Fibroblast of lung (primary cell): ENCODE measurements around the gene ARHGEF16. TPM values are rescaled to one million over a fixed set of nuclear protein-coding genes. Genes with fewer than 3 reads are reported as not detected.

ENCODE experiments used
- DNase-seq, 2 donors: peaks; one replicate each; pipeline versions ENCODE4 v3.0.0 to v3.0.0-alpha.2; 2010; ENCODE audit warnings: low read depth in 2 of 2
- H2AFZ ChIP-seq: 2 replicates; pipeline ENCODE4 v1.5.1; 2012; ENCODE audit warnings: low read length, control low read depth, inconsistent platforms
- H3K27ac ChIP-seq: 2 replicates; pipeline ENCODE4 v1.5.1; 2011; ENCODE audit warnings: low read length, control low read depth; ENCODE audit not compliant: insufficient read depth
- H3K27me3 ChIP-seq: 2 replicates; pipeline ENCODE4 v1.5.1; 2011; ENCODE audit warnings: mild to moderate bottlenecking, low read length; ENCODE audit not compliant: control insufficient read depth, insufficient read depth
- H3K36me3 ChIP-seq: 2 replicates; pipeline ENCODE4 v1.5.1; 2011; ENCODE audit warnings: low read length; ENCODE audit not compliant: control insufficient read depth, insufficient read depth
- H3K4me1 ChIP-seq: 2 replicates; pipeline ENCODE4 v1.5.1; 2011; ENCODE audit warnings: low read length; ENCODE audit not compliant: control insufficient read depth, insufficient read depth; ENCODE audit errors: extremely low read depth
- H3K4me2 ChIP-seq: 2 replicates; pipeline ENCODE4 v1.5.1; 2011; ENCODE audit warnings: low read length, control low read depth; ENCODE audit not compliant: insufficient read depth; ENCODE audit errors: extremely low read depth
- H3K4me3 ChIP-seq, 4 experiments: fragments of 200-600 bp in 1 of 4; sonication (generic) in 1 of 4; replicated peaks in 1 of 4; 2 replicates each; pipeline ENCODE4 v1.5.1; 2011 to 2016; ENCODE audit warnings: low read length in 4 of 4, low read depth in 3 of 4, mild to moderate bottlenecking in 3 of 4, control low read depth in 2 of 4, inconsistent platforms in 1 of 4, mixed read lengths in 1 of 4; ENCODE audit not compliant: insufficient read depth in 1 of 4; ENCODE audit errors: control extremely low read depth in 1 of 4
- H3K79me2 ChIP-seq: 2 replicates; pipeline ENCODE4 v1.5.1; 2012; ENCODE audit warnings: mild to moderate bottlenecking, low read length, inconsistent platforms; ENCODE audit not compliant: control insufficient read depth, insufficient read depth
- H3K9ac ChIP-seq: 2 replicates; pipeline ENCODE4 v1.5.1; 2011; ENCODE audit warnings: mild to moderate bottlenecking, low read length, control low read depth; ENCODE audit not compliant: insufficient read depth
- H3K9me3 ChIP-seq: 2 replicates; pipeline ENCODE4 v1.5.1; 2012; ENCODE audit warnings: low read depth, low read length; ENCODE audit not compliant: control insufficient read depth, insufficient read depth
- H4K20me1 ChIP-seq: 2 replicates; pipeline ENCODE4 v1.5.1; 2011; ENCODE audit warnings: low read length; ENCODE audit not compliant: control insufficient read depth, insufficient read depth; ENCODE audit errors: extremely low read depth
- CTCF ChIP-seq, 2 donors: IDR thresholded peaks in 1 of 2; conservative IDR thresholded peaks in 1 of 2; 1 replicate in 1 of 2; 2 replicates in 1 of 2; pipeline ENCODE4 v1.5.1; 2011 to 2012; ENCODE audit warnings: low read length in 2 of 2, control low read depth in 1 of 2, inconsistent platforms in 1 of 2, low read depth in 1 of 2, mild to moderate bottlenecking in 1 of 2
- EZH2 ChIP-seq: IDR thresholded peaks from 2 replicates; pipeline ENCODE4 v1.5.1; 2012; ENCODE audit warnings: low read length, control low read depth, mild to moderate bottlenecking; ENCODE audit errors: missing control alignments
- polyA plus RNA-seq, 2 donors: library from polyadenylated mRNA; depleted of rRNA in 1 of 2; stranded (reverse) in 1 of 2; unstranded in 1 of 2; fragments of >200 nt; gene quantifications; 2 replicates each; pipeline ENCODE4 v1.2.1, GENCODE V29; 2011 to 2012; ENCODE audit warnings: missing spikeins in 1 of 2
- total RNA-seq: library from RNA; depleted of rRNA; stranded (reverse); fragments of >200 nt; gene quantifications from 2 replicates; pipeline ENCODE4 v1.2.1, GENCODE V29; 2014

ARHGEF16 gene
- total and polyA plus RNA-seq, 2 donors (not counting 1 experiment from before 2014, with no cell fraction given), result 0.02 to 0.17 TPM

GRCh38 chr1:3461238-3461933 lies 6.9 kb downstream of the ARHGEF16 start:
- H3K9ac ChIP-seq, result no peak overlapping the region
- H3K4me2 ChIP-seq, result no peak overlapping the region
- no peaks in the 10 kb centered on the region for H3K79me2 ChIP-seq
- H2AFZ ChIP-seq, result no peak overlapping the region
- no peak overlapping the region for H3K27ac ChIP-seq
- no peaks in the 10 kb centered on the region for H3K4me1 ChIP-seq
- no peak for DNase-seq
- TF ChIP-seq CTCF (conservative IDR thresholded peaks at IDR 0.05 in 1 of 2, IDR thresholded peaks at IDR 0.05 in 1 of 2; ENCODE audit: low read depth in 1 of 2, low read length in 2 of 2) (no peak), EZH2 (no peak)
- no peak overlapping the region for H3K4me3 ChIP-seq
- no peaks in the 10 kb centered on the region for H4K20me1 ChIP-seq
- no peaks in the 10 kb centered on the region for H3K36me3 ChIP-seq
- H3K27me3 ChIP-seq, result no peaks in the 10 kb centered on the region
- no peaks in the 10 kb centered on the region for H3K9me3 ChIP-seq

GRCh38 chr1:3461934-3462275 lies 7.4 kb downstream of the ARHGEF16 start:
- no peak for TF ChIP-seq CTCF (conservative IDR thresholded peaks at IDR 0.05 in 1 of 2, IDR thresholded peaks at IDR 0.05 in 1 of 2; ENCODE audit: low read depth in 1 of 2, low read length in 2 of 2)
- TF ChIP-seq EZH2, result no peak
- no peak for DNase-seq
- no peaks in the 10 kb centered on the region for H3K4me1 ChIP-seq

GRCh38 chr1:3462356-3463012 lies 8.0 kb downstream of the ARHGEF16 start:
- no peak for TF ChIP-seq EZH2
- TF ChIP-seq CTCF (conservative IDR thresholded peaks at IDR 0.05 in 1 of 2, IDR thresholded peaks at IDR 0.05 in 1 of 2; ENCODE audit: low read depth in 1 of 2, low read length in 2 of 2), result no peak
- Histone ChIP-seq H3K27me3 (no peaks in the 10 kb centered on the region), H2AFZ (no peak overlapping the region), H3K9me3 (no peaks in the 10 kb centered on the region), H3K36me3 (no peaks in the 10 kb centered on the region), H3K4me1 (no peaks in the 10 kb centered on the region), H3K79me2 (no peaks in the 10 kb centered on the region), H3K4me2 (no peak overlapping the region), H4K20me1 (no peaks in the 10 kb centered on the region), H3K4me3 (no peak overlapping the region), H3K27ac (no peak overlapping the region), H3K9ac (no peak overlapping the region)
- no peak for DNase-seq

More at GRCh38 chr1:3461934-3462275, 7.4 kb downstream of the ARHGEF16 start:
- H3K36me3 ChIP-seq, result no peaks in the 10 kb centered on the region
- no peak overlapping the region for H3K9ac ChIP-seq
- no peaks in the 10 kb centered on the region for H3K9me3 ChIP-seq
- H3K27me3 ChIP-seq, result no peaks in the 10 kb centered on the region
- no peak overlapping the region for H3K4me2 ChIP-seq
- H3K4me3 ChIP-seq, result no peak overlapping the region
- no peaks in the 10 kb centered on the region for H3K79me2 ChIP-seq
- H3K27ac ChIP-seq, result no peak overlapping the region
- H4K20me1 ChIP-seq, result no peaks in the 10 kb centered on the region
- no peak overlapping the region for H2AFZ ChIP-seq
